Type B pancreatic cell (in vitro differentiated cells): Measurements from ENCODE around the gene PRKG1. TPM values are rescaled to one million over a fixed set of nuclear protein-coding genes. Genes with fewer than 3 reads are reported as not detected.

Source experiments
- DNase-seq: peaks from one replicate; pipeline ENCODE4 v3.0.0; 2021; ENCODE audit warnings: mixed read lengths; ENCODE audit not compliant: unreplicated experiment; ENCODE audit errors: extremely low spot score
- H3K27ac Mint-ChIP-seq: 2 replicates; pipeline ENCODE4 v1.8.0; 2021; ENCODE audit warnings: mild to moderate bottlenecking, mixed read lengths
- H3K27me3 Mint-ChIP-seq: 2 replicates; pipeline ENCODE4 v1.8.0; 2021; ENCODE audit warnings: mixed read lengths
- H3K36me3 Mint-ChIP-seq: 2 replicates; pipeline ENCODE4 v1.8.0; 2021; ENCODE audit warnings: mixed read lengths
- H3K4me1 Mint-ChIP-seq: one replicate; pipeline ENCODE4 v1.8.0; 2021; ENCODE audit warnings: mixed read lengths; ENCODE audit not compliant: unreplicated experiment
- H3K4me3 Mint-ChIP-seq: 2 replicates; pipeline ENCODE4 v1.8.0; 2021; ENCODE audit warnings: mild to moderate bottlenecking, mixed read lengths
- H3K9me3 Mint-ChIP-seq: 2 replicates; pipeline ENCODE4 v1.8.0; 2021; ENCODE audit warnings: mixed read lengths
- CTCF ChIP-seq: fragments of 200-600 bp; sonication (generic); conservative IDR thresholded peaks from 2 replicates; pipeline ENCODE4 v1.5.0; 2021; ENCODE audit warnings: antibody characterized with exemption, mild to moderate bottlenecking
- total RNA-seq: library from RNA; stranded (reverse); gene quantifications from 2 replicates; pipeline ENCODE4 v1.2.1, GENCODE V29; 2021; ENCODE audit warnings: low replicate concordance

PRKG1 gene
- total RNA-seq, 1 donor from 2014 or later, result 12.3 TPM

- no peaks in the 10 kb centered on the region for H3K36me3 Mint-ChIP-seq
- no peak for TF ChIP-seq CTCF
- H3K27ac Mint-ChIP-seq, result no peak overlapping the region
- H3K4me3 Mint-ChIP-seq, result no peak overlapping the region
- H3K9me3 Mint-ChIP-seq, result no peaks in the 10 kb centered on the region
- no peaks in the 10 kb centered on the region for H3K27me3 Mint-ChIP-seq
- no peaks in the 10 kb centered on the region for H3K4me1 Mint-ChIP-seq
- DNase-seq, result no peak
Observed at GRCh38 chr10:51607463-51607835, 533.2 kb downstream of the PRKG1 start.

- no peak for TF ChIP-seq CTCF
- no peak overlapping the region for H3K27ac Mint-ChIP-seq
- DNase-seq, result no peak
- no peak overlapping the region for H3K4me3 Mint-ChIP-seq
- H3K27me3 Mint-ChIP-seq, result no peaks in the 10 kb centered on the region
- no peaks in the 10 kb centered on the region for H3K36me3 Mint-ChIP-seq
- H3K4me1 Mint-ChIP-seq, result no peaks in the 10 kb centered on the region
- no peaks in the 10 kb centered on the region for H3K9me3 Mint-ChIP-seq
Observed at GRCh38 chr10:51608211-51608610, 533.9 kb downstream of the PRKG1 start.

- no peak overlapping the region for H3K4me3 Mint-ChIP-seq
- no peaks in the 10 kb centered on the region for H3K4me1 Mint-ChIP-seq
- H3K9me3 Mint-ChIP-seq, result peaks cover 9% of the 10 kb centered on the region
- TF ChIP-seq CTCF, result no peak
- H3K36me3 Mint-ChIP-seq, result no peaks in the 10 kb centered on the region
- H3K27ac Mint-ChIP-seq, result no peak overlapping the region
- no peaks in the 10 kb centered on the region for H3K27me3 Mint-ChIP-seq
- DNase-seq, result no peak
Observed at GRCh38 chr10:51615764-51616298, 541.5 kb downstream of the PRKG1 start.

- no peak overlapping the region for H3K4me3 Mint-ChIP-seq
- no peaks in the 10 kb centered on the region for H3K4me1 Mint-ChIP-seq
- no peaks in the 10 kb centered on the region for H3K36me3 Mint-ChIP-seq
- peaks cover 9% of the 10 kb centered on the region for H3K9me3 Mint-ChIP-seq
- H3K27me3 Mint-ChIP-seq, result no peaks in the 10 kb centered on the region
- TF ChIP-seq CTCF, result no peak
- H3K27ac Mint-ChIP-seq, result no peak overlapping the region
- DNase-seq, result no peak
Observed at GRCh38 chr10:51617576-51618235, 543.4 kb downstream of the PRKG1 start.

- TF ChIP-seq CTCF, result no peak
- Mint-ChIP-seq H3K9me3 (peaks cover 3% of the 10 kb centered on the region), H3K4me1 (no peaks in the 10 kb centered on the region), H3K27ac (no peak overlapping the region), H3K27me3 (peaks cover under 1% of the 10 kb centered on the region), H3K36me3 (no peaks in the 10 kb centered on the region), H3K4me3 (no peak overlapping the region)
- DNase-seq, result no peak
Observed at GRCh38 chr10:51619365-51619764, 545.1 kb downstream of the PRKG1 start.
